H9 (cell line): ENCODE data around the gene DMXL2. TPM values are rescaled to one million over a fixed set of nuclear protein-coding genes. Genes with fewer than 3 reads are reported as not detected.
"Not testable (repeated sequence)": the region's sequence is repeated elsewhere in the genome, so short reads cannot be mapped to it uniquely, and the experiment has no call there.

Experiments used
- DNase-seq: peaks from one replicate; pipeline ENCODE4 v3.0.0-alpha.2; 2017
- H2AFZ ChIP-seq: one replicate; pipeline ENCODE4 v1.6.1; 2013; ENCODE audit warnings: mild to moderate bottlenecking, low read length, control low read depth, moderate library complexity
- H2AK5ac ChIP-seq: 2 replicates; pipeline ENCODE4 v1.6.1; 2013; ENCODE audit warnings: low read length, control low read depth, mixed read lengths; ENCODE audit not compliant: insufficient read length
- H2BK120ac ChIP-seq: one replicate; pipeline ENCODE4 v1.6.1; 2013; ENCODE audit warnings: low read depth, mild to moderate bottlenecking, low read length, control low read depth, inconsistent platforms; ENCODE audit not compliant: poor library complexity, severe bottlenecking
- H2BK12ac ChIP-seq: 2 replicates; pipeline ENCODE4 v1.6.1; 2013; ENCODE audit warnings: low read length, control low read depth, mixed read lengths, low read depth; ENCODE audit not compliant: insufficient read length
- H2BK15ac ChIP-seq: 2 replicates; pipeline ENCODE4 v1.6.1; 2013; ENCODE audit warnings: low read depth, low read length, control low read depth
- H2BK20ac ChIP-seq: one replicate; pipeline ENCODE4 v1.6.1; 2013; ENCODE audit warnings: low read depth, mild to moderate bottlenecking, low read length, control low read depth, inconsistent platforms; ENCODE audit not compliant: poor library complexity, severe bottlenecking
- H2BK5ac ChIP-seq: 2 replicates; pipeline ENCODE4 v1.6.1; 2013; ENCODE audit warnings: low read length, control low read depth, mixed read lengths; ENCODE audit not compliant: insufficient read length
- H3K14ac ChIP-seq: 2 replicates; pipeline ENCODE4 v1.6.1; 2013; ENCODE audit warnings: low read length, control low read depth; ENCODE audit not compliant: insufficient read depth
- H3K18ac ChIP-seq: 2 replicates; pipeline ENCODE4 v1.6.1; 2013; ENCODE audit warnings: low read depth, mild to moderate bottlenecking, mixed read lengths, low read length, control low read depth; ENCODE audit not compliant: insufficient read length
- H3K23ac ChIP-seq: 2 replicates; pipeline ENCODE4 v1.6.1; 2013; ENCODE audit warnings: low read length, control low read depth, mixed read lengths, low read depth; ENCODE audit not compliant: insufficient read length
- H3K23me2 ChIP-seq: 2 replicates; pipeline ENCODE4 v1.6.1; 2013; ENCODE audit warnings: low read depth, mild to moderate bottlenecking, mixed read lengths, low read length, control low read depth; ENCODE audit not compliant: insufficient read length, poor library complexity, severe bottlenecking
- H3K27ac ChIP-seq: 2 replicates; pipeline ENCODE4 v1.5.1; 2013; ENCODE audit warnings: low read length, control low read depth, mixed read lengths, low read depth; ENCODE audit not compliant: insufficient read length
- H3K27me3 ChIP-seq: 2 replicates; pipeline ENCODE4 v1.6.1; 2013; ENCODE audit warnings: low read length, control low read depth, inconsistent platforms; ENCODE audit not compliant: insufficient read depth
- H3K4ac ChIP-seq: 2 replicates; pipeline ENCODE4 v1.6.1; 2013; ENCODE audit warnings: low read depth, mild to moderate bottlenecking, control low read depth, inconsistent platforms, low read length, moderate library complexity
- H3K4me1 ChIP-seq: 2 replicates; pipeline ENCODE4 v1.6.1; 2013; ENCODE audit warnings: low read length, control low read depth, inconsistent platforms; ENCODE audit not compliant: insufficient read depth
- H3K4me2 ChIP-seq: 2 replicates; pipeline ENCODE4 v1.6.1; 2013; ENCODE audit warnings: low read length, control low read depth, mixed read lengths; ENCODE audit not compliant: insufficient read length, insufficient read depth
- H3K56ac ChIP-seq: 2 replicates; pipeline ENCODE4 v1.6.1; 2013; ENCODE audit warnings: low read depth, mild to moderate bottlenecking, mixed read lengths, low read length, control low read depth; ENCODE audit not compliant: insufficient read length
- H3K79me1 ChIP-seq: 2 replicates; pipeline ENCODE4 v1.6.1; 2013; ENCODE audit warnings: low read depth, mild to moderate bottlenecking, moderate library complexity, low read length, control low read depth, inconsistent platforms; ENCODE audit not compliant: insufficient read depth, poor library complexity, severe bottlenecking
- H3K79me2 ChIP-seq: 2 replicates; pipeline ENCODE4 v1.6.1; 2013; ENCODE audit warnings: low read length, control low read depth, inconsistent platforms; ENCODE audit not compliant: insufficient read depth
- H3K9ac ChIP-seq: 2 replicates; pipeline ENCODE4 v1.6.1; 2013; ENCODE audit warnings: low read length, control low read depth, mixed read lengths; ENCODE audit not compliant: insufficient read length; ENCODE audit errors: extremely low read depth
- H3K9me3 ChIP-seq: one replicate; pipeline ENCODE4 v1.6.1; 2013; ENCODE audit warnings: low read depth, low read length, inconsistent platforms; ENCODE audit not compliant: control insufficient read depth
- H3T11ph ChIP-seq: one replicate; pipeline ENCODE4 v1.6.1; 2013; ENCODE audit warnings: mild to moderate bottlenecking, low read length, control low read depth, inconsistent platforms
- H4K20me1 ChIP-seq: one replicate; pipeline ENCODE4 v1.6.1; 2013; ENCODE audit not compliant: control insufficient read depth, insufficient read length, insufficient read depth
- H4K5ac ChIP-seq: 2 replicates; pipeline ENCODE4 v1.6.1; 2013; ENCODE audit warnings: low read depth, mild to moderate bottlenecking, mixed read lengths, low read length, control low read depth; ENCODE audit not compliant: insufficient read length
- H4K8ac ChIP-seq: replicated peaks from 2 replicates; pipeline ENCODE4 v1.6.1; 2013; ENCODE audit warnings: low read length, control low read depth, mixed read lengths, low read depth; ENCODE audit not compliant: insufficient read length
- H4K91ac ChIP-seq: 2 replicates; pipeline ENCODE4 v1.6.1; 2013; ENCODE audit warnings: low read depth, mild to moderate bottlenecking, moderate library complexity, mixed read lengths, low read length, control low read depth; ENCODE audit not compliant: insufficient read length
- H3K27ac Mint-ChIP-seq, 3 experiments: 2 replicates in 2 of 3; 3 replicates in 1 of 3; pipeline ENCODE4 v1.8.0; 2020 to 2021; ENCODE audit warnings: mixed read lengths in 3 of 3, mild to moderate bottlenecking in 1 of 3, moderate library complexity in 1 of 3
- H3K27me3 Mint-ChIP-seq: 2 replicates; pipeline ENCODE4 v1.8.0; 2021; ENCODE audit warnings: low read depth, mild to moderate bottlenecking, moderate library complexity, mixed read lengths
- H3K36me3 Mint-ChIP-seq, 3 experiments: 2 replicates in 2 of 3; 3 replicates in 1 of 3; pipeline ENCODE4 v1.8.0; 2020 to 2021; ENCODE audit warnings: low read depth in 3 of 3, mixed read lengths in 3 of 3; ENCODE audit not compliant: insufficient read depth in 1 of 3
- H3K4me1 Mint-ChIP-seq, 2 experiments: 2 replicates each; pipeline ENCODE4 v1.8.0; 2020; ENCODE audit warnings: mixed read lengths in 2 of 2
- H3K4me3 Mint-ChIP-seq, 2 experiments: 2 replicates in 1 of 2; 3 replicates in 1 of 2; pipeline ENCODE4 v1.8.0; 2020 to 2021; ENCODE audit warnings: mild to moderate bottlenecking in 2 of 2, mixed read lengths in 2 of 2, moderate library complexity in 1 of 2
- H3K9me3 Mint-ChIP-seq, 2 experiments: 2 replicates in 1 of 2; 3 replicates in 1 of 2; pipeline ENCODE4 v1.8.0; 2020; ENCODE audit warnings: mild to moderate bottlenecking in 2 of 2, mixed read lengths in 2 of 2, moderate library complexity in 1 of 2
- CTCF ChIP-seq: fragments of 200-600 bp; sonication (generic); conservative IDR thresholded peaks from 3 replicates; pipeline ENCODE4 v1.8.0; 2021; ENCODE audit warnings: antibody characterized with exemption, mild to moderate bottlenecking
- WGBS: extraction: QIAGEN DNeasy Blood & Tissue Kit; methylation state at CpG from one replicate; pipeline ENCODE4 v1.1.7; 2013; ENCODE audit warnings: missing lambda C conversion rate, low lambda C conversion rate, mixed read lengths; ENCODE audit not compliant: insufficient read length; ENCODE audit errors: extremely low coverage; 5-methylcytosine and 5-hydroxymethylcytosine counted together
- total RNA-seq: library from RNA; stranded (reverse); gene quantifications from 2 replicates; pipeline ENCODE4 v1.2.1, GENCODE V29; 2021

Gene DMXL2
- total RNA-seq, 1 experiment from 2014 or later: 13.9 TPM

GRCh38 chr15:51575775-51576174, 46.8 kb downstream of the DMXL2 start:
- Mint-ChIP-seq H3K27me3 (no peaks in the 10 kb centered on the region), H3K36me3 (no peaks in the 10 kb centered on the region), H3K4me3 (no peak overlapping the region)

GRCh38 chr15:51573352-51573751, 49.2 kb downstream of the DMXL2 start:
- no CpG with 5 or more reads among the region's 2 CpGs for WGBS
- not testable (repeated sequence) for H2BK120ac ChIP-seq, H3K79me1 ChIP-seq, H3K4ac ChIP-seq, H3K4me2 ChIP-seq, H3K27ac ChIP-seq, H3K9me3 ChIP-seq, H3K56ac ChIP-seq, H3T11ph ChIP-seq, H3K27me3 Mint-ChIP-seq, H4K91ac ChIP-seq, H3K27ac Mint-ChIP-seq, H2BK15ac ChIP-seq, H3K23ac ChIP-seq, H3K9ac ChIP-seq, H2AK5ac ChIP-seq, DNase-seq, H3K9me3 Mint-ChIP-seq, H4K5ac ChIP-seq, H3K27me3 ChIP-seq, H3K4me3 Mint-ChIP-seq, H2AFZ ChIP-seq, H3K18ac ChIP-seq, H2BK12ac ChIP-seq, H2BK20ac ChIP-seq, H3K23me2 ChIP-seq, H3K36me3 Mint-ChIP-seq, H3K79me2 ChIP-seq, H2BK5ac ChIP-seq, H4K8ac ChIP-seq, H4K20me1 ChIP-seq, H3K4me1 ChIP-seq, H3K14ac ChIP-seq
- H3K4me1 Mint-ChIP-seq: peaks cover 9 to 10% of the 10 kb centered on the region in 2 experiments

More at GRCh38 chr15:51575775-51576174, 46.8 kb downstream of the DMXL2 start:
- Histone ChIP-seq H3K4me2 (no peak overlapping the region), H3K4me1 (no peaks in the 10 kb centered on the region), H2AK5ac (no peak overlapping the region), H3K23me2 (no peaks in the 10 kb centered on the region), H3K23ac (no peak overlapping the region), H3K27ac (no peak overlapping the region), H3K79me1 (no peaks in the 10 kb centered on the region), H3K56ac (no peak overlapping the region), H4K8ac (no peak overlapping the region), H2BK120ac (no peak overlapping the region), H2BK20ac (no peak overlapping the region), H2BK5ac (no peak overlapping the region), H2BK12ac (no peak overlapping the region), H2BK15ac (no peak overlapping the region), H4K20me1 (no peaks in the 10 kb centered on the region), H3K14ac (no peak overlapping the region), H4K91ac (no peak overlapping the region), H2AFZ (no peak overlapping the region), H4K5ac (no peak overlapping the region), H3K9me3 (no peaks in the 10 kb centered on the region), H3T11ph (no peak overlapping the region), H3K79me2 (no peaks in the 10 kb centered on the region), H3K4ac (no peak overlapping the region), H3K27me3 (no peaks in the 10 kb centered on the region), H3K18ac (no peak overlapping the region), H3K9ac (no peak overlapping the region)
- no CpG with 5 or more reads among the region's 1 CpG for WGBS
- Mint-ChIP-seq H3K9me3 (peaks cover 0 to 4% of the 10 kb centered on the region in 2 experiments; a peak in 1 of 5 replicates), H3K27ac (no peak overlapping the region), H3K4me1 (no peaks in the 10 kb centered on the region)
- DNase-seq: no peak
- TF ChIP-seq CTCF: no peak
